Measurements from ENCODE around the gene HMG20B. TPM values are rescaled to one million over a fixed set of nuclear protein-coding genes. Genes with fewer than 3 reads are reported as not detected.

Gene HMG20B
- polyA plus RNA-seq, 1 donor = 59.6 TPM

DNA sequence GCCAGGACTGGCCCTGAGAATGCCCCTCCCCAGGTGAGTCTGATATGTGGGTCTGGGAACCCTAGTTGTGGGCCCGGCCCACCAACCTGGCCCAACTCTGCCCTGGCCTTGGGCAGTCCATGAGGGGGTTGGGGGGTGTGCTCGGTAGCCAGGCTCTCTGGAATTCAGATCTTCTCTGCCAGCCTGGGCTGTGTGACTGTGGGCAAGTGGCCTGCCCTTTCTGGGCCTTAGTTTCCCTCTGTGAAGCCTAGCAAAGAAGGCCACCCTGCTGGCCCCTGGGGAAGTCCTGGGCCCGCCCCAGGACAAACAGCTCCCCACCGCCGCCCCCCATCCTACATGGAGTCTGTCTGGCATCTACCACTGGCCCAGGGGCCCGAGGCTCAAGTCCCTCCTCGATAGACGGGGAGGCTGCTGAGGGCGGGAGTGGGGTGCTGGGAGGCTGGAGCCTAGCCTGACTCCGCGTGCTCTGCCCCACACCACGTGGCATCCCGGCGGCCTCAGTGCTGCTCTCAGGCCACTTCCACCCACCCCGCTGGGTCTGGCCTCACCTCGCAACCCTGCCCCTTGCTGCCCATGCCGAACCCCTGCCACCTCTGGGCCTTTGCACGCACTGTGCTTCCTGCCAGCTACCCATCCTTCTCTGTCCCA is 42.2 kb downstream of the HMG20B start:
- no CpG with 5 or more reads among the region's 18 CpGs for WGBS (ENCODE audit: insufficient coverage, low lambda C conversion rate)
- H3K36me3 ChIP-seq (ENCODE audit: control insufficient read depth, insufficient read depth, low read length) = peaks cover 52% of the 10 kb centered on the region
- DNase-seq = no peak

DNA sequence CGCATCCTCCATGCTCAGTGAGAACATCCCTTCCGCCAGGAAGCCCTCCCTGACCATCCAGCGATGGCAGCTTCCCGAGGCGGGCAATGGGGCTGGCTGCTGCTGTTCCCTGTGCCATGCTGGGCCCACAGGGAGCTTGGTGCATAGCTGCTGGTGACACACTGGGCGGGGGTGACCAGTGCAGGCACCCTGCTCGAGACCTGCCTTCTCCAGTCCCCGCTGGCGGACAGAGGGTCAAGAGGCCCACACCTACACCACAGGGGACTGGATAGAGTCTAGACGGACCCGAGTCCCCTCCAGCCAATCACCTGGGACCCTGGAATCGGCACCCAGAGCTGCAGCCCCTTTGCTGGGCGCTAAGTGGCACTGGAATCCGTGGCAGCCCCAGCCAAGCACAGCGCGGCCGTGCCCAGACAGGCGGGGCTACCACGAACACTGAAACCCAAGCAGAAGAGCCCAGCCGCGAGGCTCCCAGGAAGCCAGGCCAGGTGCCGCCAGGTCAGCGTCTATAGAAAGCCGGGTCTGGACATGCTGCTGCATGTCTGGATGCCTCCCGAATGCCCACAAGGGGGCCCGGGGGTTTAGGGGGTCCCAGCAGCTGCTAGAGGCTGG is 42.9 kb downstream of the HMG20B start:
- no peak for DNase-seq
- peaks cover 16% of the 10 kb centered on the region for H3K9me3 ChIP-seq (ENCODE audit: control insufficient read depth, low read depth, low read length)
- H3K4me3 ChIP-seq (ENCODE audit: low read length) = no peak overlapping the region
- WGBS (ENCODE audit: insufficient coverage, low lambda C conversion rate) = 100% methylated on average over 1 of the region's 26 CpGs
- peaks cover 3% of the 10 kb centered on the region for H3K4me1 ChIP-seq (ENCODE audit: control insufficient read depth, insufficient read depth, low read length)
- peaks cover 58% of the 10 kb centered on the region for H3K36me3 ChIP-seq (ENCODE audit: control insufficient read depth, insufficient read depth, low read length)
- H3K27me3 ChIP-seq (ENCODE audit: control insufficient read depth, insufficient read depth, low read length) = no peaks in the 10 kb centered on the region
- H3K27ac ChIP-seq (ENCODE audit: low read length) = no peak overlapping the region

More for the DNA sequence above, 42.2 kb downstream of the HMG20B start:
- no peak overlapping the region for H3K27ac ChIP-seq (ENCODE audit: low read length)
- no peaks in the 10 kb centered on the region for H3K27me3 ChIP-seq (ENCODE audit: control insufficient read depth, insufficient read depth, low read length)
- peaks cover 3% of the 10 kb centered on the region for H3K4me1 ChIP-seq (ENCODE audit: control insufficient read depth, insufficient read depth, low read length)
- peaks cover 16% of the 10 kb centered on the region for H3K9me3 ChIP-seq (ENCODE audit: control insufficient read depth, low read depth, low read length)
- H3K4me3 ChIP-seq (ENCODE audit: low read length) = no peak overlapping the region

DNA sequence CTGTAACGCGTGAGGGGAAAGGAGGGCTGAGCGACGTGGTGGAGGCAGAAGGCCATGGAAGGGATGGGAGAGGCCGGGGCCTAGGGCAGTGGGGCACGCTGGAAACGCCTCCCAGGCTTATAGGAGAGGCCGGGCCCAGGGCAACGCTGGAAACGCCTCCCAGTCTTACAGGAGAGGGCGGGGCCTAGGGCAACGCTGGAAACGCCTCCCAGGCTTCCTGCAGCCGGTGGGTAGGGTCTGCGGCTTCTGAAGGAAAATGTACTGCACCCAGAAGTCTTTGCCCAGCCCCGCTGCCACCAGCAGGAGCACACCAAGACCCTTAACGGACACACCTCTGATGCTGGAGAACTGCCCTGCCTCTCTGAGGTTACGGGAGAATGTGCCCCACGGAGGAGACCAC is 44.7 kb downstream of the HMG20B start:
- Histone ChIP-seq H3K27ac (ENCODE audit: low read length) (no peak overlapping the region), H3K27me3 (ENCODE audit: control insufficient read depth, insufficient read depth, low read length) (no peaks in the 10 kb centered on the region), H3K36me3 (ENCODE audit: control insufficient read depth, insufficient read depth, low read length) (peaks cover 56% of the 10 kb centered on the region), H3K4me1 (ENCODE audit: control insufficient read depth, insufficient read depth, low read length) (peaks cover 3% of the 10 kb centered on the region), H3K9me3 (ENCODE audit: control insufficient read depth, low read depth, low read length) (peaks cover 4% of the 10 kb centered on the region), H3K4me3 (ENCODE audit: low read length) (no peak overlapping the region)
- no peak for DNase-seq
- WGBS (ENCODE audit: insufficient coverage, low lambda C conversion rate) = no CpG with 5 or more reads among the region's 19 CpGs

DNA sequence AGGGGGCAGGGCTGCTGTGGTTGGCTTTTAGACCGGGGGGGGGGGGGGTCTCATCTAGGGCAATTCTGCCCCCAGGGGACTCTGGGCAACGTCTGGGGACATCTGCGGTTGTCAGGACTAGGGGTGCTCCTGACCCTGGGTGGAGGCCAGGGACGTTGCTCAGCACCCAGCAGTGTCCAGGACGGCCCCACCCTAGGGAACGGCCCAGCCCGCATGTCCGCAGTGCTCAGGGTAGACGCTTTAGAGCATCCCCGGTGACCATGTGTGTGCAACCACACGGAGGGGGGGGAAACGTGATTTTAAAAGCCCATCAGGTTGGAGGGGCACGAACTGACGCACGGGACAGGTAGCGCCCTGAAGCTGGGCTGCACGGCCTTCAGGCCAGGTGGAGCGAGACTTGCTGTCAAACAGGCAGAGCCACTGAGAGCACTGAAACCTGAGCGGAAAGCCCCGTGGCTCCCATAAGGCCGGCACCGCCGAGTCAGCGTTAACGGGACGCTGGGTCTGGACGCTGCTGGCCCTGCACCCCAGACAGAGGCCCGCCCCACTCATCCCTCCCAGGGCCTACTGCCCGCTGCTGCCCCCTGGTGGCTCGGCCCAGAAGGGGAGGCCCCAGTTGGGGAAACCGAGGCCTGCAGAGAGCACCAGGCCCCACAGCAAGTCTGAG is 45.5 kb downstream of the HMG20B start:
- no CpG with 5 or more reads among the region's 31 CpGs for WGBS (ENCODE audit: insufficient coverage, low lambda C conversion rate)
- no peaks in the 10 kb centered on the region for H3K27me3 ChIP-seq (ENCODE audit: control insufficient read depth, insufficient read depth, low read length)
- peaks cover 3% of the 10 kb centered on the region for H3K9me3 ChIP-seq (ENCODE audit: control insufficient read depth, low read depth, low read length)
- H3K4me3 ChIP-seq (ENCODE audit: low read length) = no peak overlapping the region
- no peak overlapping the region for H3K27ac ChIP-seq (ENCODE audit: low read length)
- no peak for DNase-seq
- peaks cover 56% of the 10 kb centered on the region for H3K36me3 ChIP-seq (ENCODE audit: control insufficient read depth, insufficient read depth, low read length)
- peaks cover 3% of the 10 kb centered on the region for H3K4me1 ChIP-seq (ENCODE audit: control insufficient read depth, insufficient read depth, low read length)

DNA sequence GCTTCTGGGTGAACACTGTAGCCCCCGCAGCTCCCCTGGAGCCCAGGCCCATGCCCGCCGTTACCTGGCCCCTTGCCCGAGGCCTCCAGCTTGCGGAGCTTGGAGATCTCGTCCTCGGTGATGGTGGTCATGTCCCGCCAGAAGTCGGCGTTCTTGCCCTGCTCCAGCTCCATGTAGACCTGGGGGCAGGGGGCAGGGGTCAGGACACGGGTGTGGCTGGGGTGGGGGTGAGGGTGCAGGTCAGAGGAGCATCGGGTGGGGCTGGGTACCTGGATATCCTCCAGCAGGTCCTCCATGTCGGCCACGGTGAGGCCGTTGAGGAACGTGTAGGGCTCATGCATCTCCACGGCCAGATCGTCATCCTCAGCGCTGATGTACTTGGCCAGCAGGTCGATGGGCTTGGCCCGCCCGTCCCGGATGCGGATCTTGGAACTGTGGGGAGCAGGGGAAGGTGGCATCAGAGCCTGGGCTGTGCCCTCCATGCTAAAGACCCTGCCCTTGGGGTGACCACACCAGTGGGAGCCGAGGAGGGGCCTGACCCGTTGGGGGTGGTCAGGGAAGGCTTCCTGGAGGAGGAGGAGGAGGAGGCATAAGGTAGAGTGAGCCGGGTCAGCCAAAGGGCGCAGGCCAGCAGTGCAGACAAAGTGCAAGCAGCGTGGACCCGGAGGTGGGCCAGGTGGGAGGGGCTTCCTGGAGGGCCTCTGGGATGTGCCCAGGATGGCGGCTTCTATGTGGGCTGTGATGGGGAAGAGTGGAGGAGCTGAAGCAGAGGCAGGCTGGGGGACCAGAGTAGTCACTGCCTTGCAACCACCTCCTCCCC is 46.3 kb downstream of the HMG20B start:
- H3K27ac ChIP-seq (ENCODE audit: low read length) = no peak overlapping the region
- H3K36me3 ChIP-seq (ENCODE audit: control insufficient read depth, insufficient read depth, low read length) = peaks cover 59% of the 10 kb centered on the region
- H3K4me1 ChIP-seq (ENCODE audit: control insufficient read depth, insufficient read depth, low read length) = no peaks in the 10 kb centered on the region
- no peaks in the 10 kb centered on the region for H3K27me3 ChIP-seq (ENCODE audit: control insufficient read depth, insufficient read depth, low read length)
- H3K9me3 ChIP-seq (ENCODE audit: control insufficient read depth, low read depth, low read length) = no peaks in the 10 kb centered on the region
- no peak overlapping the region for H3K4me3 ChIP-seq (ENCODE audit: low read length)
- WGBS (ENCODE audit: insufficient coverage, low lambda C conversion rate) = no CpG with 5 or more reads among the region's 31 CpGs
- DNase-seq = no peak

DNA sequence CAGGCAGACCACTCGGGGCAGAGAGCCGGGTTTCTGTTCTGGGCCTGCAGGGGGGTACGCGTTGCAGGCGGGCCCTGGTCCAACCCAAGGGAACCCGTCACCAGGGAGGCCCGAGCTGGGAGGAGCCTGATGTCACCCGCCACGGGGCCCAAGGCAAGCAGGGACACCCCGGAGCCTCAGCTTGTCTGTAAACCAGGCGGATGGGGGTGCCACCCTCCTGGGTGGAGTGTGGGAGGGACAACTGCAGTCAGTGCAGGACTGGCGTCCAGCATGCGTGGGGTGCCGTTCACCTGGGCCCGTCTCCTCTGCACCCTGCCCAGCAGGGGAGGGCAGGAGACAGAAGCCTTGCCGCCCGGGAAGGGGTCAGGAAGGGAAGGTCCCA is 46.9 kb downstream of the HMG20B start:
- no CpG with 5 or more reads among the region's 17 CpGs for WGBS (ENCODE audit: insufficient coverage, low lambda C conversion rate)
- peaks cover 58% of the 10 kb centered on the region for H3K36me3 ChIP-seq (ENCODE audit: control insufficient read depth, insufficient read depth, low read length)

DNA sequence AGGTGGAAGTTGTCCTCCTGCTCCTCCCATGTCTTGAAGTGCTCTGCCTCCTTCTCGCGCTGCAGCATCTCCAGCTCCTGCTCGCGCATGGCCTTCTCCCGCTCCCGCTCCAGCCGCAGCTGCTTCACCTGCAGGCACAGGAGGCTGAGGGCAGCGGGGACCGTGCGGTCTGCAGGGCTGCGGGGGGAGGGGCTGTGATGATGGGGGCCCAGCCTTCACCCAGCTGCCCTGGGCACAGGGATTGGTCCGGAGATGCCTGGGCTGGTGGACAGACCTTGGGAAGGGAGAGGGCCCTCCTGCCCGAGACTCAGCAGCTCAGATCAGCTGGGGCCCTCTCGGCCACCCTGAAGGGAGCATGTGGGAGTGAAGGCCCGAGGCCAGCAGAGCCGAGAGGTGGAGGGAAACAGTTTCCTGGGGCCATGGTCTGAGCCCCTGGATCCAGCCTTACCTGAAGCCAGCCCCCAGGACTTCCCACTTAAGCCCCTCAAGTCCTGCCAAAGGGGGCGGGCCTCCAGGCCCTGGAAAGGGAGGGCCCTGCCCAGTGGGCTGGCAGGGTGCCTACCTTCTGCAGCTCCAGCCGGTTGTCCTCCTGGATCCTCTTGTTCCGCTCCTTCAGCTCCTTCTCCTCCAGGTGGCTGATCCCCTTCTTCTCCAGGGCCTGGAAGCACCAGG is 47.5 kb downstream of the HMG20B start:
- no CpG with 5 or more reads among the region's 19 CpGs for WGBS (ENCODE audit: insufficient coverage, low lambda C conversion rate)
- Histone ChIP-seq H3K27me3 (ENCODE audit: control insufficient read depth, insufficient read depth, low read length) (no peaks in the 10 kb centered on the region), H3K27ac (ENCODE audit: low read length) (no peak overlapping the region)

More for the DNA sequence above, 46.9 kb downstream of the HMG20B start:
- Histone ChIP-seq H3K4me1 (ENCODE audit: control insufficient read depth, insufficient read depth, low read length) (no peaks in the 10 kb centered on the region), H3K9me3 (ENCODE audit: control insufficient read depth, low read depth, low read length) (no peaks in the 10 kb centered on the region), H3K27me3 (ENCODE audit: control insufficient read depth, insufficient read depth, low read length) (no peaks in the 10 kb centered on the region), H3K27ac (ENCODE audit: low read length) (no peak overlapping the region), H3K4me3 (ENCODE audit: low read length) (no peak overlapping the region)
- DNase-seq = no peak

DNA sequence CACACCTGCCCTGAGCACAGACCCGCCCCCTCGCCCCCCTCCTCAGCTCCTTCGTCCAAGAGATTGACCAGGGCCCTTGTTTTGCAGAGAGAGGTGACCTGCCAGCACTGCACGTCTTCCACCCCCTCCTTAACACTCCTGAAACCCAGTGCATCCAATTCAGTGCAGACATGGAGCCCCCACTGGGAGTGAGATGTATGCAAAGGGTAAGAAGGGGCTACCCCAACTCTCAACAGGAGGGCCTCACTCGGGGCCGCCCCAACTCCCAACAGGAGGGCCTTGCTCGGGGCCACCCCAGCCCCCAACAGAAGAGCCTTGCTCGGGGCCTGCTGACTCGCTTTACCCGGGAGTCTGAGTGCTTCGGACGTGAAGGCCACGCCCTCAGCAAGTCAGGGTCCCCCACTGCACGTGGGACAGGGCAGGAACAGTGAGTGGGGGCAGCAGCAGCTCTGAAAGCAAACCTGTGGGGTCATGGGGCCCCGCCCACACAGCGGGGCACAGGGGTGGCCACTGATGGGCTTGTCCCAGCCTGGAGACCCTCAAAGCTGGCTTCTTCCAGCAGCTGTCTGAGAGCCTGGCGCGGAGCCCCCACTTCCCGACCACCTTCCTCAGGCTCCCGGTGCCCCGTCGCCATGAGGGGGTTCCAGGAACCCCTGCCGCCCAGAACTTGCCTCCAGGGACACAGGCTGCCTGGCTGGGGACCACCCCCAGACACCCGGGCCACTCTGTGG is 48.2 kb downstream of the HMG20B start:
- Histone ChIP-seq H3K27me3 (ENCODE audit: control insufficient read depth, insufficient read depth, low read length) (no peaks in the 10 kb centered on the region), H3K27ac (ENCODE audit: low read length) (no peak overlapping the region), H3K9me3 (ENCODE audit: control insufficient read depth, low read depth, low read length) (no peaks in the 10 kb centered on the region), H3K4me1 (ENCODE audit: control insufficient read depth, insufficient read depth, low read length) (peaks cover 6% of the 10 kb centered on the region), H3K4me3 (ENCODE audit: low read length) (no peak overlapping the region), H3K36me3 (ENCODE audit: control insufficient read depth, insufficient read depth, low read length) (peaks cover 48% of the 10 kb centered on the region)
- no peak for DNase-seq
- WGBS (ENCODE audit: insufficient coverage, low lambda C conversion rate) = no CpG with 5 or more reads among the region's 24 CpGs

More for the DNA sequence above, 47.5 kb downstream of the HMG20B start:
- peaks cover 1% of the 10 kb centered on the region for H3K4me1 ChIP-seq (ENCODE audit: control insufficient read depth, insufficient read depth, low read length)
- no peak overlapping the region for H3K4me3 ChIP-seq (ENCODE audit: low read length)
- no peaks in the 10 kb centered on the region for H3K9me3 ChIP-seq (ENCODE audit: control insufficient read depth, low read depth, low read length)
- DNase-seq = no peak
- H3K36me3 ChIP-seq (ENCODE audit: control insufficient read depth, insufficient read depth, low read length) = peaks cover 55% of the 10 kb centered on the region

DNA sequence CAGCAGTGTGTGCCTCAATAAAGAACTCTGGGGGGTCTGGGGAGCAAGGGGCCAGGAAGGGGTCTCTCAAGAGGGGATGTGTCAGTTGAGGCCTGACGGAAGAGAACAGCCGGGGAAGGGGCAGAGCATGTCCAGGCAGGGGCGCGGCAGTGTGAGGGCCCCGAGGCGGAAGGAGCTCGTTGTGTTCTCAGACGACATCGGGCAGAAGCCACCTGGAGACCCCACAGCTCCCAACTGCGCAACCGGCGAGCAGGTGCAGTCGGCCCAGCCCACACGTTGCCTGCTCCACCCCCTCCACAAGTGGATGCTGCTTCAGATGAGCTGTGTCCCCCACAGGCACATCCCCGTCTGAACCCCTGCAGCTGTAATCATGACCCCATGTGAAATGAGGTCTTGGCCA is 48.9 kb downstream of the HMG20B start:
- H3K4me1 ChIP-seq (ENCODE audit: control insufficient read depth, insufficient read depth, low read length) = peaks cover 6% of the 10 kb centered on the region
- H3K27me3 ChIP-seq (ENCODE audit: control insufficient read depth, insufficient read depth, low read length) = no peaks in the 10 kb centered on the region
- no peak for DNase-seq
- H3K9me3 ChIP-seq (ENCODE audit: control insufficient read depth, low read depth, low read length) = no peaks in the 10 kb centered on the region
- peaks cover 48% of the 10 kb centered on the region for H3K36me3 ChIP-seq (ENCODE audit: control insufficient read depth, insufficient read depth, low read length)
- no CpG with 5 or more reads among the region's 15 CpGs for WGBS (ENCODE audit: insufficient coverage, low lambda C conversion rate)
- no peak overlapping the region for H3K4me3 ChIP-seq (ENCODE audit: low read length)
- no peak overlapping the region for H3K27ac ChIP-seq (ENCODE audit: low read length)
